GM20000 (cell line): ENCODE measurements around the gene SPACA9.

ENCODE experiments used
- DNase-seq: peaks from one replicate; pipeline ENCODE4 v3.0.0; 2012; ENCODE audit warnings: low spot score
- TF ChIP-seq, protein P1 (sequence below): IDR thresholded peaks from 2 replicates; pipeline ENCODE4 v1.5.1; 2012; ENCODE audit warnings: mild to moderate bottlenecking, control low read depth; ENCODE audit errors: extremely low read depth, missing control alignments

The SPACA9 gene

DNA sequence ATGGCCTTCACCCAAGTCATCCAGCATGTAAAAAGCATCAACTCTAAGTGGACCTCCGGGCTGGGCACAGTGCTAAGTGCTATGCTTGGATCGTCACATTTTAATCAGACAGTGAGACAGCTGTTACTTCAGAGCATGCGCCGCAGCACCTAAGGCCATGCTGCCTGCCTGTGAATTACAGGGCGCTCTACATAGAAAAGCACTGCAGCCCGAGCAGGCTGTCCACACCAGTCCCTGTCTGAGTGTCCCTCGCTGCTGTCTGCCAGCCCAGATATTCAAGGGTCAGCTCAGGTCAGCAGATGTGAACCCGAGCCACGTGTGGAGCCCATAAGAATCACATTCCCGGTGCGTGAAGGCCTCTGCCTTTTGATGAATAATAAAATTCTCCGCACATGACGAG, 37.7 kb upstream of the SPACA9 start:
- TF ChIP-seq, protein P1, sequence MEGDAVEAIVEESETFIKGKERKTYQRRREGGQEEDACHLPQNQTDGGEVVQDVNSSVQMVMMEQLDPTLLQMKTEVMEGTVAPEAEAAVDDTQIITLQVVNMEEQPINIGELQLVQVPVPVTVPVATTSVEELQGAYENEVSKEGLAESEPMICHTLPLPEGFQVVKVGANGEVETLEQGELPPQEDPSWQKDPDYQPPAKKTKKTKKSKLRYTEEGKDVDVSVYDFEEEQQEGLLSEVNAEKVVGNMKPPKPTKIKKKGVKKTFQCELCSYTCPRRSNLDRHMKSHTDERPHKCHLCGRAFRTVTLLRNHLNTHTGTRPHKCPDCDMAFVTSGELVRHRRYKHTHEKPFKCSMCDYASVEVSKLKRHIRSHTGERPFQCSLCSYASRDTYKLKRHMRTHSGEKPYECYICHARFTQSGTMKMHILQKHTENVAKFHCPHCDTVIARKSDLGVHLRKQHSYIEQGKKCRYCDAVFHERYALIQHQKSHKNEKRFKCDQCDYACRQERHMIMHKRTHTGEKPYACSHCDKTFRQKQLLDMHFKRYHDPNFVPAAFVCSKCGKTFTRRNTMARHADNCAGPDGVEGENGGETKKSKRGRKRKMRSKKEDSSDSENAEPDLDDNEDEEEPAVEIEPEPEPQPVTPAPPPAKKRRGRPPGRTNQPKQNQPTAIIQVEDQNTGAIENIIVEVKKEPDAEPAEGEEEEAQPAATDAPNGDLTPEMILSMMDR: no peak
- no peak for DNase-seq

DNA sequence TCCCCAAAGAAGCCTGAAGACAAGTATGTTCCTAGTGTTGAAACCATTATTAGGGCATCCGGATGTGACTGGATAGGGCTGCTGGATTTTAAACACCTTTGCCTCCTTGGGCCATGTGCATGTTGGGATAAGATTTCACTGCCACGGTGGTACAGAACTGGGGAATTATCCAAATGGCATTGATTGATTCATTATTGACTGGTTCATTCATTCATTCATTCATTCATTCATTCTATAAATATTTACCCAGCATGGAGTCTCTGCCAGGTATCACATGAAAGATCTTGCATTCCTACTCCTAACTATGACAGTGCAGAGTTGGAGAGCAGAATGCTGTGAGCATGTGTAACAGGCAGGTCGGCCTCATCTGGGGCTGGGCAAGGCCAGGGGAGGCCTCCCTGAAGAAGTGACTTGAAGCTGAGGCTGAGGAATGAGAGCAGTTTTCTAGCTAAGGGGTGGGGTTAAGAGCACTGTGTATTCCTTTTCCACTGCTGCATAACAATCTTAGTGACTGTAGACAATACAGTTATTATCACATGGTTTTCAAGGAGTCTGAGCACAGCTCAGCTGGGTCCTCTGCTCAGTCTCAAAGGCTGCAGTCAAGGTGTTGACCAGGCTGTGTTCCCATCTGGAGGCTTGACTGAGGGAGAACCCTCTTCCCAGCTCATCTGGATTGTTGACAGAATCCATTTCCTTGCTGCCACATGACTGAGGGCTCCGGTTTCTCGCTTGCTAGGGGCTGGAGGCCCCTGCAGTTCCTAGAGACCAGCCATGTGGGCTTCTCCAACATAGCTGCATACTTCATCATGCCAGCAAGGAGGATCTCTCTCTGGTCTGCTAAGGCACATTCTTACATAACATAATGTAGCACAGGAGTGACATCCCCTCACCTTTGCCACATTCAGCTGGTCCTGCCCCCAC, 36.3 kb upstream of the SPACA9 start:
- no peak for DNase-seq
- TF ChIP-seq, protein P1: no peak

DNA sequence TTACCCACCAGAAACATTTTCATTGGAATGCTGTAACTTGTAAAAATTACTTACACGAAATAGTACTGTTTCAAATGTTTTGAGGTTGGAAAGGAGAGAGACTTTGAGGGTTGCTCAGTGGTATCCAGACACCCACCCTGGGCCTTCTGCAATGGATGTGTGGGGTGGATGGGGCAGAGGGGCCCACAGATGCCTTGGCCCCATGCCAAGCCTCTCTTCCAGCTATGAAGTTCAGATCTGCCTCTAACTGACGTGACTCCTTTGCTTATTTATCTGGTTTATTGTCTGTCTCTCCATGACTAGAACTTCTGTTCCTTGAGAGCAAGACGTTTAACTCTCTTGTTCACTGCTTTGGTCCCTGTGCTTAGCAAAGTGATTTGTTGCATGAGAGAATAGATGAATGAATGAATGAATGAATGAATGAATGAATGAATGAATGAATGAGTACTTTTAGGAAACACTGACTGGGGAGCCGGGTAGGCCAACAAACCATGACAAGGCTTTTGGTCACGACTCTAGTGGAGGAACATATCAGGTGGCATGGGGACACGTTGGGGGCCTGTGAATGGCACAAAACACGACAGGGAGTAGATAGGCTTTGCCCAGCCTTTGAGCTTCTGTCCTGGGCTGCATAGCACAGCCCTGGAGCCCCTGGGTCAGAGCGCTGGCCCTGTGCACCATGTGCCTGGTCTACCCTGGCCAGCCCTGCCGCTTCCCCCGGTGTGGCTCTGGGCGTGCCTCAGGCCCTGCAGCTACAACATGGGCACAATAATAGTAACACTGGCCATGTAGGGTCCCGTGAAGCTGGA, 32.4 kb upstream of the SPACA9 start:
- TF ChIP-seq, protein P1: no peak
- no peak for DNase-seq

DNA sequence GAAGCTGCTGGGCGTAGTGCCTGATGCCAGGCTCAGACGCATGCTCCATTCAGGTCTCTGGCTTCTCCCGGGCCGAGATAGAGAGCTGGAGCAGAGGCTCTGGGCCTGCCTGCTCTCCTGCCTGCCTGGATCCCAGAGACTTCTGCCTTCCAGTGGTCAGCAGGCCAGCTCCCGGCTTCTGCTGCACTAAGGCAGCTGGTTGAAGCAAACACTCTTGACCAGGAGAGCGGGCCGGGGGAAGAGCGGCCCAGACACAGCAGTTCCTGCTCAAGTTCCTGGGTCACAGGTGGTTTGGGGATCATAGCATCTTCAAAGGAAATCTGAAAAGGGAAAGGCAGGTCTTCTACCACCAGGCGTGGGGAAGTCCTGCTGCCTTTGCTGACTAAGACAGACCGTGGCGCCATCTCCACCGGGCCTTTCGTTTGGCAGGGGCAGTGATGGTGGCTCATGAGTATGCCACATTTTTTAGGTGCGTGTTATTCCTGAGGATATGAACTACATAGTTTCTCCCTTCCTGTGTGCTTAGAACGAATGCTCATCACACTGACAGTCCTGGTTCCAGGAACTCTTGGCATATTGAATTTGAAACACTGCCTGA, 31.7 kb upstream of the SPACA9 start:
- DNase-seq: no peak
- TF ChIP-seq, protein P1: no peak

DNA sequence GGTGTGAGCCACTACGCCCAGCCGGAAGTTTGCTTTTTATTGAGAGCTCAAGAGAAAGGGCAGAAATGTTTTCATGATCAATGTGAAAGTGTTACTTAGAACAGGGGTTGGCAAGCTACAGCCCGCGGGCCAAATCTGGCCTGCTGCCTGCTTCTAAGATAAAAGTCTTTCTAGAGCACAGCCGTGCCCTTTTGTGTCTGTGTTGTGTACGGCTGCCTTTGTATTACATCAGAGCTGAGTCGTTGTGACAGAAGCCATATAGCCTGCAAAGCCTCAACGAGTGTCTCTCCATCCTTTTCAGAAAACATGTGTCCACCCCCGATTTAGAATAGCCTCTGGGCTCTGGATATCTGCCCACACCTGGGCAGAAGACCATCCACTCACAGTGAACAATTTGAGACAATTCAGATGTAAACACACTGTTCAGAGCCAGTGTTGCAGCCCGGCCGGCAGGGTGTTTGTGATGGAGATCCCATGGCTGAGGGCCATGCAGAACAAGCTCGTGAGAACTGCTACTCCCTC, 29.5 kb upstream of the SPACA9 start:
- no peak for DNase-seq
- TF ChIP-seq, protein P1: no peak

DNA sequence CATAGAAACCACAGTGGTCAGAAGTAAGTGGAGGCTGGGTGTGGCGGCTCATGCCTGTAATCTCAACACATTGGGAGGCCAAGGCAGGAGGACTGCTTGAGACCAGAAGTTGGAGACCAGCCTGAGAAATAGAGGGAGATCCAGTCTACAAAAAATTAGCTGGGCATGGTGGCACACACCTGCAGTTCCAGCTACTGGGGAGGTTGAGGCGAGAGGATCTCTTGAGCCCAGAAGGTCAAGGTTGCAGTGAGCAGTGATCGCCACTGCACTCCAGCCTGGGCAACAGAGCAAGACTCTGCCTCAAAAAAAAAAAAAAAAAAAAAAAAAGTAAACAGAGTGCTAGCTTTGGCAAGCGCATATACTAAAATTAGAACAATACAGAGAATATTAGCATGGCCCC, 25.2 kb upstream of the SPACA9 start:
- TF ChIP-seq, protein P1: no peak
- no peak for DNase-seq
